ENCODE data around the gene OR1E2. TPM values are rescaled to one million over a fixed set of nuclear protein-coding genes. Genes with fewer than 3 reads are reported as not detected.

OR1E2 gene
- total RNA-seq, 1 experiment from 2014 or later: not detected

- no peak for ATAC-seq
- in situ Hi-C loops (cut with HindIII; ENCODE audit: low pct_unique_long_range_greater_than_20kb, low sequenced_read_pairs): no loop called here
- TF ChIP-seq SIN3A (IDR thresholded peaks at IDR 0.05; ENCODE audit: borderline replicate concordance, insufficient read depth, low read depth, low read length): no peak
- no peak for TF ChIP-seq POLR2AphosphoS5 (IDR thresholded peaks at IDR 0.05; ENCODE audit: low read depth, low read length)
- TF ChIP-seq REST (IDR thresholded peaks at IDR 0.05; ENCODE audit: insufficient read depth in 1 of 2, low read depth in 2 of 2, low read length in 1 of 2): no peak
- TF ChIP-seq TCF7L2 (IDR thresholded peaks at IDR 0.05; ENCODE audit: low read depth, low read length): no peak
- no peak for TF ChIP-seq CTCF (IDR thresholded peaks at IDR 0.05)
- H3K27me3 ChIP-seq (ENCODE audit: control insufficient read depth, insufficient read depth, low read length): no peaks in the 10 kb centered on the region; the same call in 1 of the 2 replicates
- intact Hi-C loops (cut with micrococcal nuclease; ENCODE audit: unreplicated experiment): no loop called here
- H3K4me1 ChIP-seq (ENCODE audit: control insufficient read depth, insufficient read depth, low read length): no peaks in the 10 kb centered on the region
- DNase-seq (ENCODE audit: low read depth, low spot score): no peak
- no TSS peak for BruUV-seq (replicated peaks)
- no peaks in the 10 kb centered on the region for H3K36me3 ChIP-seq (ENCODE audit: control insufficient read depth, insufficient read depth, low read length)
- no peak overlapping the region for H3K4me3 ChIP-seq (ENCODE audit: low read depth in 2 of 2, low read length in 2 of 2)
- no peaks in the 10 kb centered on the region for H3K9me3 ChIP-seq (ENCODE audit: control insufficient read depth, insufficient read depth, low read depth, low read length)
- H3K27ac ChIP-seq (ENCODE audit: low read length): no peak overlapping the region
- ChIA-PET CTCF (no interaction called here), POLR2A (no interaction called here)
These were observed 40.6 kb upstream of the OR1E2 start for GRCh38 chr17:3474212-3474611.

GRCh38 chr17:3472137-3472536 lies 38.5 kb upstream of the OR1E2 start:
- no peak for TF ChIP-seq SIN3A (IDR thresholded peaks at IDR 0.05; ENCODE audit: borderline replicate concordance, insufficient read depth, low read depth, low read length)
- no peak for TF ChIP-seq TCF7L2 (IDR thresholded peaks at IDR 0.05; ENCODE audit: low read depth, low read length)
- TF ChIP-seq REST (IDR thresholded peaks at IDR 0.05; ENCODE audit: insufficient read depth in 1 of 2, low read depth in 2 of 2, low read length in 1 of 2): no peak
- no peak for TF ChIP-seq POLR2AphosphoS5 (IDR thresholded peaks at IDR 0.05; ENCODE audit: low read depth, low read length)
- TF ChIP-seq CTCF (IDR thresholded peaks at IDR 0.05): no peak
- Histone ChIP-seq H3K9me3 (ENCODE audit: control insufficient read depth, insufficient read depth, low read depth, low read length) (no peaks in the 10 kb centered on the region), H3K27me3 (ENCODE audit: control insufficient read depth, insufficient read depth, low read length) (no peaks in the 10 kb centered on the region), H3K27ac (ENCODE audit: low read length) (no peak overlapping the region), H3K36me3 (ENCODE audit: control insufficient read depth, insufficient read depth, low read length) (no peaks in the 10 kb centered on the region), H3K4me1 (ENCODE audit: control insufficient read depth, insufficient read depth, low read length) (no peaks in the 10 kb centered on the region), H3K4me3 (ENCODE audit: low read depth in 2 of 2, low read length in 2 of 2) (no peak overlapping the region)
- in situ Hi-C loops (cut with HindIII; ENCODE audit: low pct_unique_long_range_greater_than_20kb, low sequenced_read_pairs): no loop called here
- intact Hi-C loops (cut with micrococcal nuclease; ENCODE audit: unreplicated experiment): no loop called here
- POLR2A ChIA-PET: no interaction called here
- CTCF ChIA-PET: no interaction called here
- no TSS peak for BruUV-seq (replicated peaks)
- no peak for ATAC-seq
- DNase-seq (ENCODE audit: low read depth, low spot score): no peak
